Hepatocyte (in vitro differentiated cells): ENCODE data around the gene CCL19. TPM values are rescaled to one million over a fixed set of nuclear protein-coding genes. Genes with fewer than 3 reads are reported as not detected.

Experiments
- DNase-seq: peaks from one replicate; pipeline ENCODE4 v3.0.0-alpha.2; 2016; ENCODE audit warnings: low spot score
- H2AFZ ChIP-seq: fragments of 200-600 bp; sonication (generic); 2 replicates; pipeline ENCODE4 v1.6.0; 2016; ENCODE audit warnings: antibody characterized with exemption, mild to moderate bottlenecking
- H3K27ac ChIP-seq: fragments of 200-600 bp; sonication (generic); 2 replicates; pipeline ENCODE4 v1.5.1; 2016; ENCODE audit warnings: mild to moderate bottlenecking
- H3K27me3 ChIP-seq: fragments of 200-600 bp; sonication (generic); 2 replicates; pipeline ENCODE4 v1.6.1; 2016
- H3K36me3 ChIP-seq: fragments of 200-600 bp; sonication (generic); replicated peaks from 2 replicates; pipeline ENCODE4 v1.5.1; 2016; ENCODE audit warnings: low read depth; ENCODE audit not compliant: insufficient read depth
- H3K4me1 ChIP-seq: fragments of 200-600 bp; sonication (generic); 2 replicates; pipeline ENCODE4 v1.5.1; 2016; ENCODE audit warnings: mild to moderate bottlenecking, moderate library complexity; ENCODE audit not compliant: insufficient read depth
- H3K4me2 ChIP-seq: fragments of 200-600 bp; sonication (generic); 2 replicates; pipeline ENCODE4 v1.6.0; 2016
- H3K4me3 ChIP-seq: fragments of 200-600 bp; sonication (generic); 2 replicates; pipeline ENCODE4 v1.5.1; 2016; ENCODE audit warnings: mild to moderate bottlenecking
- H3K79me2 ChIP-seq: fragments of 200-600 bp; sonication (generic); 2 replicates; pipeline ENCODE4 v1.6.0; 2017; ENCODE audit warnings: mild to moderate bottlenecking
- H3K9me2 ChIP-seq: fragments of 200-600 bp; sonication (generic); replicated peaks from 2 replicates; pipeline ENCODE4 v1.6.0; 2017; ENCODE audit warnings: mild to moderate bottlenecking; ENCODE audit not compliant: insufficient read depth
- H3K9me3 ChIP-seq: fragments of 200-600 bp; sonication (generic); 2 replicates; pipeline ENCODE4 v1.5.1; 2016; ENCODE audit warnings: low read depth, mild to moderate bottlenecking
- H4K20me1 ChIP-seq: fragments of 200-600 bp; sonication (generic); 2 replicates; pipeline ENCODE4 v1.6.0; 2016; ENCODE audit warnings: mild to moderate bottlenecking; ENCODE audit not compliant: insufficient read depth, poor library complexity, severe bottlenecking
- CTCF ChIP-seq: fragments of 200-600 bp; sonication (generic); IDR thresholded peaks from 2 replicates; pipeline ENCODE4 v1.5.1; 2016; ENCODE audit warnings: antibody characterized with exemption, mild to moderate bottlenecking; ENCODE audit not compliant: poor library complexity
- EZH2 ChIP-seq: fragments of 200-600 bp; sonication (generic); IDR thresholded peaks from 2 replicates; pipeline ENCODE4 v1.6.1; 2016; ENCODE audit warnings: antibody characterized with exemption, mild to moderate bottlenecking, borderline replicate concordance
- EZH2phosphoT487 ChIP-seq: fragments of 200-600 bp; sonication (generic); IDR thresholded peaks from one replicate; pipeline ENCODE4 v1.6.1; 2018; ENCODE audit warnings: antibody characterized with exemption, mild to moderate bottlenecking, low read depth, moderate library complexity; ENCODE audit not compliant: unreplicated experiment, severe bottlenecking
- WGBS: methylation state at CpG from one replicate; pipeline ENCODE4 v1.1.6; 2016; ENCODE audit warnings: low lambda C conversion rate; ENCODE audit errors: missing lambda C conversion rate; 5-methylcytosine and 5-hydroxymethylcytosine counted together
- polyA plus RNA-seq: library from polyadenylated mRNA; unstranded; fragments of >200 nt; fragmentation: Nextera tagmentation; extraction: Ambion mirVana; gene quantifications from 2 replicates; pipeline ENCODE4 v1.2.1, GENCODE V29; 2016
- total RNA-seq: library from RNA; depleted of rRNA; stranded (reverse); fragments of >200 nt; gene quantifications from 2 replicates; pipeline ENCODE4 v1.2.3, GENCODE V29; 2014

CCL19 gene
- total and polyA plus RNA-seq, 2 experiments from 2014 or later: not detected

- no peak for TF ChIP-seq EZH2
- TF ChIP-seq CTCF: no peak
- TF ChIP-seq EZH2phosphoT487: no peak
- no peak for DNase-seq
- Histone ChIP-seq H3K79me2 (no peaks in the 10 kb centered on the region), H2AFZ (no peak overlapping the region), H3K4me3 (no peak overlapping the region), H3K36me3 (no peaks in the 10 kb centered on the region), H3K27me3 (no peaks in the 10 kb centered on the region), H3K9me3 (no peaks in the 10 kb centered on the region), H3K4me1 (no peaks in the 10 kb centered on the region), H3K27ac (no peak overlapping the region), H3K4me2 (no peak overlapping the region), H3K9me2 (no peaks in the 10 kb centered on the region), H4K20me1 (no peaks in the 10 kb centered on the region)
- WGBS: 100% methylated on average over 7 of the region's 9 CpGs
Measured at GRCh38 chr9:34709196-34709978, 18.3 kb upstream of the CCL19 start.

GRCh38 chr9:34707130-34707529 is 16.1 kb upstream of the CCL19 start:
- 91% methylated on average over 2 of the region's 2 CpGs for WGBS
- no peaks in the 10 kb centered on the region for H3K9me3 ChIP-seq
- no peaks in the 10 kb centered on the region for H3K36me3 ChIP-seq
- H3K27me3 ChIP-seq: no peaks in the 10 kb centered on the region
- no peaks in the 10 kb centered on the region for H3K79me2 ChIP-seq
- no peak for DNase-seq
- H3K4me1 ChIP-seq: no peaks in the 10 kb centered on the region
- H3K27ac ChIP-seq: no peak overlapping the region
- no peak overlapping the region for H3K4me3 ChIP-seq
- no peaks in the 10 kb centered on the region for H3K9me2 ChIP-seq
- H4K20me1 ChIP-seq: no peaks in the 10 kb centered on the region
- no peak for TF ChIP-seq EZH2
- no peak for TF ChIP-seq EZH2phosphoT487
- no peak for TF ChIP-seq CTCF
- no peak overlapping the region for H3K4me2 ChIP-seq
- no peak overlapping the region for H2AFZ ChIP-seq

GRCh38 chr9:34701769-34702736 is 11.0 kb upstream of the CCL19 start:
- peak; percentile 91 for DNase-seq
- Histone ChIP-seq H3K9me2 (no peaks in the 10 kb centered on the region), H3K27me3 (peaks cover 15% of the 10 kb centered on the region), H3K27ac (no peak overlapping the region), H3K4me3 (peak overlapping the region; percentile 82), H2AFZ (peak overlapping the region; percentile 98), H3K79me2 (no peaks in the 10 kb centered on the region), H4K20me1 (no peaks in the 10 kb centered on the region), H3K4me1 (no peaks in the 10 kb centered on the region), H3K4me2 (peak overlapping the region; percentile 98), H3K9me3 (no peaks in the 10 kb centered on the region), H3K36me3 (no peaks in the 10 kb centered on the region)
- WGBS: 8% methylated on average over 30 of the region's 30 CpGs
- no peak for TF ChIP-seq EZH2phosphoT487
- peak; percentile 99 for TF ChIP-seq CTCF
